GM18861 (cell line): ENCODE results near the gene FSD2.
A peak's percentile ranks its signal among the peaks of the same experiment; 100 is the strongest.

Experiments
- ATAC-seq: cut with Tn5 transposase; IDR thresholded peaks from one replicate; pipeline ENCODE4 v1.9.1; 2021; ENCODE audit not compliant: unreplicated experiment

The FSD2 gene

DNA sequence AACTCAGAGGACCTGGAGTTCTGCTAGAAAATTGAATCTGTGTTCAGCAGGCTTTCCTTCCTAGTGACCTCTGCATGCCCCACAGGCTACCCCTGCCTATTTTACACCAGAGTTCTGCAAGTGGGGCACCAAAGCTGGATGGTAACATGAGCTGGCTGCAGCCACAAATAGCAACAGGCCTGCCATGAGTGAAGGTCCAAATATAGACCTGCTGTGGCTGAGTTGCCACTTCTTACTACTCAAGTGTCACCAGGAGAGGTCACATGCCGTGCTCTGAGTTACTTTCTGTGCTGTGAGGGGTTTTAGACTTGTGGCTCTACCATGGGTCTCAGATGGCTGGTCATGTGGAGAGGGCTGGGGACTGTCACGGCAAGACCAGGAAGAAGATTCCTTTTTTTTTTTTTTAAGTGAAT lies at the start of gene FSD2:
FSD2 (minus strand) TSS at position 76 of the 413 bp plus-strand sequence. CDS start 18,679 bp downstream, outside the sequence.
- peak; percentile 70 for ATAC-seq

DNA sequence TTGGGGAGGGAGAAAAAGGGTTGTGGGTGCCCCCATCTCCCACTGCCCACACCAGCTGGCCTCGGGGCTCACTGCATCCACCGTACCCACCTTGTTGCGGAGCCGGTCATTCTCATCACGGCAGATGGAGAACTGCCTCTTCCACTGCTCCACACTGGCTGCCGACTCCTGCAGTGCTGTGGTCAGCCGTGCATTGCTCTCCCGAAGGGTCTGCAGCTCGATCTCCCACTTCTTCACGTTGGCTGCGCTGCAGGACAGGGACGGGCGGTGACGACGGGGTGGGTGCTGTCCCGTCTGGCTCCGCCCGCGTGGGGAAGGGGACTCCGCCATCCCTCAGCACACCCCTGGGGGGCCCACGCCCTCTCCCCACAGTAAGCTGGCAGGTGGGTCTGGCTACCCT lies 48.7 kb upstream of the FSD2 start:
- ATAC-seq, result no peak

GRCh38 chr15:82852941-82853561 lies 47.2 kb upstream of the FSD2 start:
- no peak for ATAC-seq

- no peak for ATAC-seq
Observed at GRCh38 chr15:82851981-82852511, 46.2 kb upstream of the FSD2 start.

DNA sequence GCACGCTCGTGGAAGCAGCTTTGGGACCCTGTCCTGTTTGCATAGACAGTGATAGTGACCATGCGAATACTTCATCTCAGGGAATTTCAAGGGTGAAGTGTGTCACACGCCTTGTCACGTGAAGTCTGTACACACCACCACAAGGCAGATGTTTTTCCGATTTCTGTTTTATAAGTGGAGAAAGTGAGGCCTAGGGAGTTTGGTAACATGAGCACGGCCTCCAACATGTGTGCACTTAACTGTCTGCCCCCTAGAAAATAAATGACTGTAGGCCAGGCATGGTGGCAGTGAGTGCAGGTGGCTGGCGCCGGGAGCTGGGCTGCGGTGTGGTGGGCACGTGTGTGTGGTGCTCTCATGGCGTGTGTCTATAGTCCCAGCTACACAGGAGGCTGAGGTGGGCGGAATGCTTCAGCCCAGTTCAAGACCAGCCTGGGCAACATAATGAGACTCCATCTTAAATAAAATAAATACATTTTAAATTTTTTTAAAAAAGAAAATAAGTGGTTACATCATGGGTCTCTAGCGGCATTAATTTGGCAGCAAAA lies 45.5 kb upstream of the FSD2 start:
- no peak for ATAC-seq

GRCh38 chr15:82850731-82851130 lies 44.9 kb upstream of the FSD2 start:
- no peak for ATAC-seq

DNA sequence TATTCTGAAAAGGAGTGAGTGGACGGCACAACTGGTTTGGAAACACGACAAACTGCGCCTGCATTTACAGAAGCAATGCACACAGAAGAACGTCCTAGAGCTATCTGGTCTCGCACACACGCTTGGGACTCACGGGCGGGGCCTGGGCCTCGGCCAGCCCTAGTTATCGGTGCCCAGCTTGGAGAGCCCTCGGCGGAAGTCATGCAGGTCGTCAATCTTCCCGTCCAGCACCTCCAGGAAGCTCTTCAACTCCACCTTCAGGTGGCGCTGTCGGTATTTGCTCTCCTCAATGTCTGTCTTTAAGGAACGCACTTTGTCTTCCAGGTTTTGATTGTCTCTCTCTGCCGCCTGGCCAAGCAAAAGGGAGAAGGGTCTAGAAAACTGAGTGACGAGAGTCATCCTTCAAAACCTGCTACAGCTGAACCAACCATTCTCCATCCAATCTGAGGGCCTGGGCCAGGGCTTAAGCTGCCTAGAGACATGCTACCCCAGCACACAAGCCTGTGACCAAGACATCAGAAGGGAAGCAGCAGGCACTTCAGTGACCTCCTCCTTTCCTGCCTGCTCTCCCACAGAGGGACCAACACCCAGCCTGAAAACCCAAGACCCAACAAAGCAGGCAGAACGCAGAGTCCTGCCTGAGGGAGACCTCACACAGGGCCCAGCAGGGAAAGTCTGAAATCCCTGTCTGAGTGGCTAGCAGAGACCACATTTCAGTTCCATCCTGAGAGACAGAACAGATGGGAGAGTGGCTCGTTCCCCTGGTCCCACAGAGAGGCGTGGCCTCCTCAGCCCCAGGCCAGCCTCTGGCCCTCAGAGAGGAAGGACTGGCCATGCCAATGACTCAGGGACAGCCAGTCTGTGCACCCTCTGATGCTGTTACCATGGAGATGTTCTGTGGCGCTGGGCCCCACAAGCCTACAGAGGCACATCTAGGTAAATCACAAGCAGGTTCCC lies 44.0 kb upstream of the FSD2 start:
- ATAC-seq, result peak; percentile 71

DNA sequence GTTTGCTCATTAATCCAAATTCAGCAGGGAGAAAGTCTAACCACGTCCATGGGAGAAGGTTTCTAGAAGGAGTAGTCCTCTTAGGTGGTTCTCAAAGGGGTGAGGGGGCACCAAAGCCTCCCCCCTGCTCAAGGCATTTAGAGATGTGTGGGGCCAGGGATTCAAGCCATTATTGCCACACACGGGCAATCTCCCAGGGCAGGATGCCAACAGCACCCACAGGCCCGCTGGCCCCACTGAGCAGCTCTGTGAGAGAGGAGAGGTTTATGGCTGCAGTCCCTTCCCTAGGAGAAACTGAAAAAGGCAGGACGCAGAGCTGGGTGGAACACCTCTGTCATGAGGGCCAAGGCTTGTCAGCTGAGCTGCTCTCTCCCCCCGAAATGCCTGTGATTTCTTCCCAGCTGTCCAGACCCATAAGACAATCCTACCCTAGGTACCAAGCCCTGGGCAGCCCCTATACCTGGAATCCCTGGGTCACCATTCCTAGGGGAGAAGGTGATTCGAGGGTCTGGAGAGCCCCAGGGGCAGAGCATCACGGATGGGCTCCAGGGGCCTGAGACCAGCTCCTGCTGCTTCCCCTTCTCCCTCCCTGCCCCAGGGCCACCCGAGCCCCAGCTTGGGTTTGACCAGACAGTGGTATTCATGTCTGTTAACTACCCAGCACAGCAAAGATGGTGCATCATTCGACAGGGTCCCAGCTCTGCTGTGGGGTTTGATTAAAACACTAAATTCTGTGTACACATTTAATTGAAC lies 42.5 kb upstream of the FSD2 start:
- ATAC-seq, result no peak

DNA sequence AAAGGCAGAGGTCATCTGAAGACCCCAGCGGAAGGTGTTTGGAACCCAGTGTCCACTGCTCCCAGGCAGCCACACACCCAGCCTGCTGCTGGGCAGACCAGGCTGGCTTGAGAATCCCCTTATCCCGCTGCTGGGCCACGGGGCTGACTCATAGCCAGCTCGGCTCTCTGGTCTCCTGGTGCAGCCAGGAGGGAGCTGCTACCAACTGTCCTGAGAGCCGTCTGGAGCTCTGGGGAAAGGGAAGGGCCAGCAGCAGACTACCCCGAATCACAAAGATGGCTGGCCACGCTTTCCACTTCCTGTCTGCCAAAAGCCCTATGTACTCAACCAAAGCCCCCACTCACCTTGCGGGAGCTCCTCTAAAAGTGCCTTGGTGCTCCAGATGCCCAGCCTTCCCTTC lies 41.8 kb upstream of the FSD2 start:
- no peak for ATAC-seq

- no peak for ATAC-seq
Observed at GRCh38 chr15:82846621-82847020, 40.8 kb upstream of the FSD2 start.

GRCh38 chr15:82845686-82846085 lies 39.8 kb upstream of the FSD2 start:
- ATAC-seq, result no peak

GRCh38 chr15:82843566-82843965 lies 37.7 kb upstream of the FSD2 start:
- ATAC-seq, result no peak

GRCh38 chr15:82840166-82840565 lies 34.3 kb upstream of the FSD2 start:
- ATAC-seq, result no peak

DNA sequence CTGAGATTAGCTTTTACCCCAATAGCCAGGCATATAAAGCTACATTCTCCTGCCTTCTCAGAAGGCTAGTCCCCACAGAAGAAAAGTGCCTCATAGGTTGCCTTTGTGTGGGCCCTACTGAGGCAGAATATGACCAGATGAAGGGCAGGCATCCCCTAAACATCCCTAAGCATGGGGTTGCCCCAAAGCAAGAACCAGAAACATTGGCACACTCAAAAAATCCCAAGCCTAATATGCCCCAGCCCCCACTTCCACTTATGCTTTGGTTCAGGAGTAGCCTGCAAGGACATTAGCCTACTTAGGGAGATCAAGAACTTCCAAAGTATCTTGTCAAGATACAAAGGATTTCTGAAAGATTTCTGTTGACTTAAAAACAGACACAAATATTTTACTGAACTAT lies 33.3 kb upstream of the FSD2 start:
- ATAC-seq, result no peak

DNA sequence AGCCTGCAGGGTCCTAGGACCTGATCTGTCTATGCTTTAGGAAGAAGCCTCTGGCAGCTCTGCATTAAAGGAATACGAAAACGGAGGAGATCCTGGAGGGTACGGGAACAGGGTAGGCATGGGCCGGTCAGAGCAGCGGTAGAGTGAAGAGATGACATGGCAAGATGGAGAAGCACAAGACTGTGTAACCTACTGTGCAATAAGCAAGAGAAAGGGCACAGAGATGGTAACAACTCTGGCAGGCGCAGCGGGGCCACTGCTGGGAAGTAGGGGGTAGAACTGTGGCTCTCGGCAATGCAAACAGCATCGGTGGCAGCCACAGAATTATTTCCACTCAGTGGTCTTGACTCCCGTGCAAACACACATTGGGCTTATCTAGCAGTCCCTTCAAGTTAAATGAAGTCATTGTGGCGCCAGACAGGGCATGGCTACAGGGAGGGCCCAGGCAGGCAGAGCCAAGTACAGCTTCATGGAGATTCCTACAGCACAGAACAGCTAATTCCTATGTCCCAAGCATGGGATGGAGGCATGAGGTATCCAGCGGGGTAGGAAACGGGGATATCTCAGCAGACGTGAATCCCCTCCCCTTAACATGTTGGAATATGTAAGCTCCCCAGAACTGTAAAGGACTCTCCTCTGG lies 32.3 kb upstream of the FSD2 start:
- no peak for ATAC-seq

- no peak for ATAC-seq
Observed at GRCh38 chr15:82835391-82835917, 29.6 kb upstream of the FSD2 start.

DNA sequence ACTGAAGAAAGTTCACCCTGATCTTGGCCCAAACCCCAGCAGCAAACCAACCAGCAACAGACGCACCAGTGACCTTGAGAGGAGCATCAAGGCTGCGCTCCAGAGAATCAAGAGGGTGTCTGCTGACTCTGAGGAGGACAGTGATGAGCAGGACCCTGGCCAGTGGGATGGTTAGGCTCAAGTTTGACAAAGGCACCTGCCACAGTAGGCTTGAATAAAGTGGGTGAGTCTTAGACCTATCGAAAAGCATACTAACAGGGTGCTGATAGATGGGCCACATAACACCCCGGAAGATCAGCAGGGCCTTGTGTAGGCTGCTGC lies 27.5 kb upstream of the FSD2 start:
- no peak for ATAC-seq

GRCh38 chr15:82832601-82833361 lies 26.9 kb upstream of the FSD2 start:
- ATAC-seq, result peak; percentile 86

DNA sequence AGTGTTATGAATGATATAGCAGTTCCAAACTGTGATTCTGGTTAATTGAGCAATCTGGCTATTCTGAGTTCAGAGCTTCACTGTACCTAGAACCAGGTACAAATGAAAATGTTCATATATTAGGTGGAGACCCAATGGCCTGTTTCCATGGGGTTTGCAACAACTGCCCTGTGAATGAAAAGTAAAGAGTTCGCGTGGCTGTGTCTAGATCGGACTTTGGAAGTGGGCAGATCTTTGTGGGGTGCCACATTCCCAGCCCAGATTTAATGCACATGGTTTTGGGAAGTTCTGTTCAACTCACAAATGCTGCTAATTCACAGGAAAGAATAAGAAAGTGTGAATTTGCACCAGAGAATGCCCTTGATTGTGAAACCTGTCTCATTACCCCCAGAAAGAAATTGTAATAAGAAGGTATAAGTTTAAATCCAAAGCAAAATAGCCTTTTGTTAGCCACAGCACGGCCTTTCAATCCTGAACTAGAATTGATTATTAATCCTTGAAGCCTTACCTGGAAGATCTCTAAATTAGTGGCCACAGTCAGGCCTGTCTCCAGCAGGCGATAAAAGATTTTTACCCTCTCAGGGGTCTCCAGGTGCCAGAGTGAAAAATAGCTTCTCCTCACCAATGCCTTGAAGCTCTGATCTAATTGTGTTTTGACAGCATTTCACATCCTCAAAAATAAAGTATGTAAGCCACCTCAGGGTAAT lies 26.2 kb upstream of the FSD2 start:
- no peak for ATAC-seq
